GM12878 (cell line): ENCODE results near the gene SELENOV. TPM values are rescaled to one million over a fixed set of nuclear protein-coding genes. Genes with fewer than 3 reads are reported as not detected.

ENCODE experiments used
- ATAC-seq: fragments of 200-7000 bp; cut with Tn5 transposase; 3 replicates; pipeline ENCODE4 v1.9.1; 2020; ENCODE audit warnings: mild to moderate bottlenecking, moderate library complexity
- BruUV-seq: library from RNA; stranded (reverse); fragments of 400-500 nt; replicated peaks from 2 replicates; lab custom pipeline; 2021; lab: Mats Ljungman, UMichigan
- CTCF ChIA-PET: fragments of 300-600 bp; sonication (Branson Sonifier 250); formaldehyde crosslinking; extraction: SDS; loops from one replicate; lab custom pipeline; 2021; ENCODE audit warnings: inconsistent platforms; lab: Yijun Ruan, JAX
- POLR2A ChIA-PET: fragments of 350-600 bp; formaldehyde crosslinking; extraction: SDS; loops from one replicate; lab custom pipeline; 2021; ENCODE audit warnings: inconsistent platforms; lab: Charles Lee
- RAD21 ChIA-PET: fragments of 300-600 bp; sonication (Branson Sonifier 250); formaldehyde crosslinking; loops from one replicate; lab custom pipeline; 2023; ENCODE audit warnings: antibody characterized with exemption; ENCODE audit not compliant: unreplicated experiment; lab: Charles Lee
- SMC1A ChIA-PET: fragments of 300-600 bp; sonication (Branson Sonifier 250); formaldehyde crosslinking; loops from one replicate; lab custom pipeline; 2023; ENCODE audit not compliant: unreplicated experiment, uncharacterized antibody; lab: Charles Lee
- DNase-seq: peaks from one replicate; pipeline ENCODE4 v3.0.0-alpha.2; 2011; ENCODE audit warnings: low read depth, low spot score
- FAIRE-seq: peaks from 3 replicates; lab custom pipeline; 2011; peaks lifted over from hg19 to GRCh38; lab: Jason Lieb, UNC
- H2AFZ ChIP-seq: 2 replicates; pipeline ENCODE4 v1.6.0; 2011; ENCODE audit warnings: low read depth, low read length, control low read depth; ENCODE audit not compliant: control insufficient read depth
- H3K27ac ChIP-seq: 2 replicates; pipeline ENCODE4 v1.5.1; 2011; ENCODE audit warnings: control low read depth; ENCODE audit not compliant: control insufficient read depth, insufficient read depth
- H3K27me3 ChIP-seq, 2 experiments: replicated peaks in 1 of 2; 2 replicates each; pipeline versions ENCODE4 v1.6.0 to v1.6.1; 2011; ENCODE audit warnings: low read length in 1 of 2; ENCODE audit not compliant: control insufficient read depth in 2 of 2, insufficient read depth in 2 of 2
- H3K36me3 ChIP-seq, 2 experiments: 2 replicates each; pipeline ENCODE4 v1.5.1; 2011; ENCODE audit warnings: low read length in 1 of 2; ENCODE audit not compliant: control insufficient read depth in 2 of 2, insufficient read depth in 2 of 2
- H3K4me1 ChIP-seq: 2 replicates; pipeline ENCODE4 v1.6.1; 2011; ENCODE audit warnings: mild to moderate bottlenecking, low read length, moderate library complexity, mixed read lengths; ENCODE audit not compliant: control insufficient read depth, insufficient read depth
- H3K4me2 ChIP-seq: 2 replicates; pipeline ENCODE4 v1.6.0; 2011; ENCODE audit warnings: control low read depth; ENCODE audit not compliant: control insufficient read depth, insufficient read depth
- H3K4me3 ChIP-seq: fragments of 200-600 bp; sonication (generic); 2 replicates; pipeline ENCODE4 v1.5.1; 2016
- H3K79me2 ChIP-seq: 2 replicates; pipeline ENCODE4 v1.6.0; 2011; ENCODE audit warnings: low read length; ENCODE audit not compliant: control insufficient read depth, insufficient read depth
- H3K9ac ChIP-seq: 2 replicates; pipeline ENCODE4 v1.8.0; 2011; ENCODE audit warnings: low read length, control low read depth, mixed read lengths; ENCODE audit not compliant: control insufficient read depth, insufficient read depth
- H3K9me3 ChIP-seq: replicated peaks from 3 replicates; pipeline ENCODE4 v1.5.1; 2011; ENCODE audit warnings: mild to moderate bottlenecking, low read length; ENCODE audit not compliant: control insufficient read depth, insufficient read depth
- H4K20me1 ChIP-seq: 2 replicates; pipeline ENCODE4 v1.6.0; 2011; ENCODE audit not compliant: control insufficient read depth, insufficient read depth
- ETV6 ChIP-seq, 2 experiments: fragments of 450-650 bp in 1 of 2; IDR thresholded peaks in 1 of 2; conservative IDR thresholded peaks in 1 of 2; 2 replicates each; pipeline ENCODE4 v1.6.1; 2014; ENCODE audit warnings: antibody characterized with exemption in 1 of 2, borderline replicate concordance in 1 of 2, low read depth in 1 of 2, mild to moderate bottlenecking in 1 of 2, moderate library complexity in 1 of 2
- FOXM1 ChIP-seq: IDR thresholded peaks from 2 replicates; pipeline ENCODE4 v1.6.1; 2012; ENCODE audit warnings: low read depth, mild to moderate bottlenecking, inconsistent platforms, low read length, moderate library complexity
- IKZF1 ChIP-seq: fragments of 450-650 bp; conservative IDR thresholded peaks from 2 replicates; pipeline ENCODE4 v1.6.1; 2017; ENCODE audit warnings: antibody characterized with exemption, mild to moderate bottlenecking
- JUNB ChIP-seq: IDR thresholded peaks from 2 replicates; pipeline ENCODE4 v1.6.1; 2016; ENCODE audit warnings: antibody characterized with exemption, mild to moderate bottlenecking
- MEF2A ChIP-seq: IDR thresholded peaks from 2 replicates; pipeline ENCODE4 v1.6.1; 2011; ENCODE audit warnings: low read depth, mild to moderate bottlenecking, low read length, moderate library complexity; ENCODE audit not compliant: insufficient read depth
- NFXL1 ChIP-seq: fragments of 450-650 bp; IDR thresholded peaks from 2 replicates; pipeline ENCODE4 v1.6.1; 2017; ENCODE audit warnings: antibody characterized with exemption, mild to moderate bottlenecking, borderline replicate concordance
- SRF ChIP-seq, 2 experiments: IDR thresholded peaks; 2 replicates each; pipeline ENCODE4 v1.6.1; 2011; ENCODE audit warnings: low read depth in 2 of 2, low read length in 2 of 2, mild to moderate bottlenecking in 1 of 2, moderate library complexity in 1 of 2
- ZSCAN29 ChIP-seq: fragments of 450-650 bp; IDR thresholded peaks from 2 replicates; pipeline ENCODE4 v1.6.1; 2017; ENCODE audit warnings: mild to moderate bottlenecking, moderate library complexity
- WGBS: methylation state at CpG from one replicate; pipeline ENCODE4 v1.1.6; 2016; ENCODE audit warnings: low lambda C conversion rate; ENCODE audit not compliant: insufficient replicate concordance, insufficient coverage; ENCODE audit errors: missing lambda C conversion rate; 5-methylcytosine and 5-hydroxymethylcytosine counted together
- in situ Hi-C: fragments of 300-500 bp; cut with MboI; formaldehyde crosslinking; loops from 9 replicates; pipeline ENCODE4 v1.14.3; 2018; ENCODE audit warnings: mixed read lengths
- intact Hi-C: fragments of 100-400 bp; cut with micrococcal nuclease; formaldehyde crosslinking; loops from one replicate; pipeline ENCODE4 v1.14.2; 2022; ENCODE audit not compliant: unreplicated experiment
- polyA plus RNA-seq, 11 experiments: library from polyadenylated mRNA; depleted of rRNA in 4 of 11; unstranded in 6 of 11; stranded (reverse) in 5 of 11; fragments of >200 nt; fragmentation: Nextera tagmentation in 4 of 11; fragmentation: Illumina TruSeq in 1 of 11; extraction: Ambion mirVana in 4 of 11; extraction: Trizol in 1 of 11; gene quantifications; 1 replicate in 1 of 11; 2 replicates in 10 of 11; pipeline versions ENCODE4 v1.2.1 to v1.2.3, GENCODE V29; 2011 to 2016; ENCODE audit warnings: inconsistent platforms in 2 of 11, missing spikeins in 2 of 11, low read depth in 1 of 11
- total RNA-seq, 4 experiments: library from RNA; depleted of rRNA in 3 of 4; stranded (reverse); fragments of >200 nt in 3 of 4; fragmentation: Illumina TruSeq in 1 of 4; extraction: Trizol in 1 of 4; gene quantifications; 2 replicates each; pipeline versions ENCODE4 v1.2.1 to v1.2.3, GENCODE V29; 2013 to 2021
- TF ChIP-seq, protein P1 (sequence below): fragments of 450-650 bp; IDR thresholded peaks from 2 replicates; pipeline ENCODE4 v1.6.1; 2016; ENCODE audit warnings: mild to moderate bottlenecking, moderate library complexity, borderline replicate concordance

The SELENOV gene
- total and polyA plus RNA-seq, 10 of the 15 experiments (the other 5 are each of a cell fraction or from before 2014, with no cell fraction given) = not detected

DNA sequence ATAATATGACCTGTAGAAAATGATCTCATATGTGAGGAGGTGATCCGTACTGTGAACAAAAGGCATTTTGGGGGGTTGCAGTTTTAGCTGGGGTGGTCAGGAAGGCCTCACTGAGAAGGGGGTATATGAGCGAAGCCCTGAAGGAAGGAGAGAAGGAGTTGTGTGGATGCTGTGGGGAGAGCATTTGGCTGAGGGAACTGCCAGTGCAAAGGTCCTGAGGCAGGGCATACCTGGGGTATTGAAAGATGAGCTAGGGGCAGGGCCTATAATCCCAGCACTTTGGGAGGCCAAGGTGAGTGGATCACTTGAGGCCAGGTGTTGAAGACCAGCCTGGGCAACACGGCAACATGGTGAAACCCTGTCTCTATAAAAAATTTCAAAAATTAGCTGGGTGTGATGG is 2.5 kb downstream of the SELENOV start:
- no peak overlapping the region for H3K9ac ChIP-seq
- no peaks in the 10 kb centered on the region for H3K36me3 ChIP-seq
- DNase-seq (no peak), FAIRE-seq (no peak), ATAC-seq (no peak)
- no peak for TF ChIP-seq ZSCAN29
- H2AFZ ChIP-seq = no peak overlapping the region
- no TSS peak for BruUV-seq
- peaks cover 9 to 22% of the 10 kb centered on the region in 2 experiments for H3K27me3 ChIP-seq
- in situ Hi-C loops (no loop called here), intact Hi-C loops (no loop called here)
- CTCF ChIA-PET = interaction anchor here (1.4 kb wide), 1 partner anchor 16 kb away, joined by 3 read pairs; no protein-coding TSS in a partner anchor
- RAD21 ChIA-PET = no interaction called here
- H3K4me2 ChIP-seq = no peak overlapping the region
- H4K20me1 ChIP-seq = no peaks in the 10 kb centered on the region
- SMC1A ChIA-PET = no interaction called here
- 45% methylated on average over 3 of the region's 3 CpGs for WGBS
- H3K79me2 ChIP-seq = no peaks in the 10 kb centered on the region
- no peak overlapping the region for H3K4me3 ChIP-seq
- H3K4me1 ChIP-seq = peaks cover 11% of the 10 kb centered on the region
- no peaks in the 10 kb centered on the region for H3K9me3 ChIP-seq
- H3K27ac ChIP-seq = no peak overlapping the region
- POLR2A ChIA-PET = no interaction called here

DNA sequence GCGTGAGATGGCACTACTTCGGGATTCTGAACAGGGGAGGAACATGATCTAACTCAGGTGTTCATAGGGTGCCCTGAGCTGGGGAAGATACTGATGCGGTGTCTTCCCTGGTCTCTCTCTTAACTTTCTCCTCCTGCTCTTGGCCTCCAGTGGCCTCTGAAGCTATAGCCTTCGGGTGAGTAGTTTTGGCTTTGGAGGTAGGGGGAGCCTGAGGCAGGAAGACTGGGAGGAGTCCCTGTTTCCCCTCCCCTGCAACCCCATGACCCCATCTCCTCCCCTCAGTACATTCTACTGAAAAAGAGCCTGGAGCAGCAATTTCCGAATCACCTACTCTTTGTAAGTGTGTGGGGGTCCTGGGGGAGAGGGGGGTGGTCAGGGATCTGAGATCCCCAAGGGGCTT is 3.5 kb downstream of the SELENOV start:
- POLR2A ChIA-PET = no interaction called here
- no TSS peak for BruUV-seq
- Histone ChIP-seq H3K4me2 (no peak overlapping the region), H3K9ac (no peak overlapping the region), H3K4me1 (peaks cover 11% of the 10 kb centered on the region), H4K20me1 (no peaks in the 10 kb centered on the region), H3K4me3 (no peak overlapping the region), H2AFZ (no peak overlapping the region), H3K27ac (no peak overlapping the region), H3K79me2 (no peaks in the 10 kb centered on the region), H3K9me3 (no peaks in the 10 kb centered on the region), H3K27me3 (peaks cover 9 to 22% of the 10 kb centered on the region in 2 experiments), H3K36me3 (no peaks in the 10 kb centered on the region)
- 52% methylated on average over 4 of the region's 5 CpGs for WGBS
- DNase-seq (no peak), ATAC-seq (no peak), FAIRE-seq (no peak)
- intact Hi-C loops (no loop called here), in situ Hi-C loops (no loop called here)
- SMC1A ChIA-PET = interaction anchor here (1.3 kb wide), 1 partner anchor 13 kb away, joined by 3 read pairs; no protein-coding TSS in a partner anchor
- CTCF ChIA-PET = interaction anchor here (0.7 to 2.1 kb wide), 3 partner anchors 15 to 44 kb away, joined by 3 to 6 read pairs (median 3); no protein-coding TSS in a partner anchor
- no peak for TF ChIP-seq JUNB
- TF ChIP-seq IKZF1 = no peak
- TF ChIP-seq ETV6 (conservative IDR thresholded peaks at IDR 0.05 in 1 of 2, IDR thresholded peaks at IDR 0.05 in 1 of 2; ENCODE audit: borderline replicate concordance in 1 of 2, low read depth in 1 of 2) = no peak
- TF ChIP-seq FOXM1 = no peak
- no peak for TF ChIP-seq NFXL1
- TF ChIP-seq SRF (IDR thresholded peaks at IDR 0.05; ENCODE audit: low read depth in 2 of 2, low read length in 2 of 2) = no peak
- TF ChIP-seq, protein P1, sequence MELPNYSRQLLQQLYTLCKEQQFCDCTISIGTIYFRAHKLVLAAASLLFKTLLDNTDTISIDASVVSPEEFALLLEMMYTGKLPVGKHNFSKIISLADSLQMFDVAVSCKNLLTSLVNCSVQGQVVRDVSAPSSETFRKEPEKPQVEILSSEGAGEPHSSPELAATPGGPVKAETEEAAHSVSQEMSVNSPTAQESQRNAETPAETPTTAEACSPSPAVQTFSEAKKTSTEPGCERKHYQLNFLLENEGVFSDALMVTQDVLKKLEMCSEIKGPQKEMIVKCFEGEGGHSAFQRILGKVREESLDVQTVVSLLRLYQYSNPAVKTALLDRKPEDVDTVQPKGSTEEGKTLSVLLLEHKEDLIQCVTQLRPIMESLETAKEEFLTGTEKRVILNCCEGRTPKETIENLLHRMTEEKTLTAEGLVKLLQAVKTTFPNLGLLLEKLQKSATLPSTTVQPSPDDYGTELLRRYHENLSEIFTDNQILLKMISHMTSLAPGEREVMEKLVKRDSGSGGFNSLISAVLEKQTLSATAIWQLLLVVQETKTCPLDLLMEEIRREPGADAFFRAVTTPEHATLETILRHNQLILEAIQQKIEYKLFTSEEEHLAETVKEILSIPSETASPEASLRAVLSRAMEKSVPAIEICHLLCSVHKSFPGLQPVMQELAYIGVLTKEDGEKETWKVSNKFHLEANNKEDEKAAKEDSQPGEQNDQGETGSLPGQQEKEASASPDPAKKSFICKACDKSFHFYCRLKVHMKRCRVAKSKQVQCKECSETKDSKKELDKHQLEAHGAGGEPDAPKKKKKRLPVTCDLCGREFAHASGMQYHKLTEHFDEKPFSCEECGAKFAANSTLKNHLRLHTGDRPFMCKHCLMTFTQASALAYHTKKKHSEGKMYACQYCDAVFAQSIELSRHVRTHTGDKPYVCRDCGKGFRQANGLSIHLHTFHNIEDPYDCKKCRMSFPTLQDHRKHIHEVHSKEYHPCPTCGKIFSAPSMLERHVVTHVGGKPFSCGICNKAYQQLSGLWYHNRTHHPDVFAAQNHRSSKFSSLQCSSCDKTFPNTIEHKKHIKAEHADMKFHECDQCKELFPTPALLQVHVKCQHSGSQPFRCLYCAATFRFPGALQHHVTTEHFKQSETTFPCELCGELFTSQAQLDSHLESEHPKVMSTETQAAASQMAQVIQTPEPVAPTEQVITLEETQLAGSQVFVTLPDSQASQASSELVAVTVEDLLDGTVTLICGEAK = no peak
- no peak for TF ChIP-seq MEF2A
- RAD21 ChIA-PET = no interaction called here
